GM23338 (cell line): ENCODE results near the gene RTCA. TPM values are rescaled to one million over a fixed set of nuclear protein-coding genes. Genes with fewer than 3 reads are reported as not detected.

Source experiments
- ATAC-seq: fragments of 200-7000 bp; cut with Tn5 transposase; 3 replicates; pipeline ENCODE4 v1.9.1; 2020
- DNase-seq: peaks from one replicate; pipeline ENCODE4 v3.0.0-alpha.2; 2015; ENCODE audit warnings: low spot score
- H2AFZ ChIP-seq: fragments of 200-600 bp; sonication (generic); 2 replicates; pipeline ENCODE4 v1.8.0; 2016; ENCODE audit warnings: antibody characterized with exemption, mild to moderate bottlenecking, moderate library complexity
- H3F3A ChIP-seq: fragments of 200-600 bp; sonication (generic); replicated peaks from 2 replicates; pipeline ENCODE4 v1.8.0; 2017; ENCODE audit warnings: antibody characterized with exemption, mixed run types, low read depth
- H3K27ac ChIP-seq: fragments of 200-600 bp; sonication (generic); 2 replicates; pipeline ENCODE4 v1.6.1; 2016; ENCODE audit warnings: low read depth
- H3K27me3 ChIP-seq: fragments of 200-600 bp; sonication (generic); 2 replicates; pipeline ENCODE4 v1.8.0; 2016; ENCODE audit warnings: mild to moderate bottlenecking, mixed run types, moderate library complexity; ENCODE audit not compliant: insufficient read depth
- H3K36me3 ChIP-seq: fragments of 200-600 bp; sonication (generic); 2 replicates; pipeline ENCODE4 v1.8.0; 2016; ENCODE audit warnings: mild to moderate bottlenecking; ENCODE audit not compliant: insufficient read depth
- H3K4me1 ChIP-seq: fragments of 200-600 bp; sonication (generic); 2 replicates; pipeline ENCODE4 v1.8.0; 2016; ENCODE audit warnings: mild to moderate bottlenecking, moderate library complexity; ENCODE audit not compliant: insufficient read depth
- H3K4me2 ChIP-seq: fragments of 200-600 bp; sonication (generic); 2 replicates; pipeline ENCODE4 v1.7.1; 2017; ENCODE audit warnings: mixed run types
- H3K4me3 ChIP-seq: fragments of 200-600 bp; sonication (generic); 2 replicates; pipeline ENCODE4 v1.6.1; 2016; ENCODE audit warnings: mixed run types
- H3K79me2 ChIP-seq: fragments of 200-600 bp; sonication (generic); replicated peaks from 2 replicates; pipeline ENCODE4 v1.8.0; 2017; ENCODE audit warnings: mild to moderate bottlenecking; ENCODE audit not compliant: insufficient read depth
- H3K9me2 ChIP-seq: fragments of 200-600 bp; sonication (generic); 2 replicates; pipeline ENCODE4 v1.8.0; 2017; ENCODE audit not compliant: insufficient read depth
- H4K20me1 ChIP-seq: fragments of 200-600 bp; sonication (generic); replicated peaks from 2 replicates; pipeline ENCODE4 v1.8.0; 2017; ENCODE audit warnings: mild to moderate bottlenecking; ENCODE audit not compliant: insufficient read depth
- H3K27ac Mint-ChIP-seq: 2 replicates; pipeline ENCODE4 v1.8.0; 2020; ENCODE audit warnings: inconsistent platforms, mild to moderate bottlenecking, moderate library complexity, mixed read lengths
- H3K27me3 Mint-ChIP-seq: 3 replicates; pipeline ENCODE4 v1.8.0; 2022; ENCODE audit warnings: low read depth, mild to moderate bottlenecking, moderate library complexity, mixed read lengths, inconsistent platforms; ENCODE audit not compliant: insufficient read depth, poor library complexity
- H3K36me3 Mint-ChIP-seq: 3 replicates; pipeline ENCODE4 v1.8.0; 2021; ENCODE audit warnings: low read depth, mild to moderate bottlenecking, inconsistent platforms, moderate library complexity, mixed read lengths
- H3K4me1 Mint-ChIP-seq: 3 replicates; pipeline ENCODE4 v1.8.0; 2020; ENCODE audit warnings: mild to moderate bottlenecking, inconsistent platforms, mixed read lengths
- H3K4me3 Mint-ChIP-seq: 3 replicates; pipeline ENCODE4 v1.8.0; 2021; ENCODE audit warnings: moderate library complexity, mild to moderate bottlenecking, inconsistent platforms, mixed read lengths
- H3K9me3 Mint-ChIP-seq: 3 replicates; pipeline ENCODE4 v1.8.0; 2020; ENCODE audit warnings: moderate library complexity, mild to moderate bottlenecking, inconsistent platforms, mixed read lengths
- CREB1 ChIP-seq: fragments of 250-450 bp; sonication (Bioruptor Pico); IDR thresholded peaks from 2 replicates; pipeline ENCODE4 v1.5.0; 2020; ENCODE audit warnings: low read depth, mild to moderate bottlenecking, moderate library complexity
- ETS1 ChIP-seq: IDR thresholded peaks from 2 replicates; pipeline ENCODE4 v1.6.1; 2016; ENCODE audit warnings: antibody characterized with exemption
- EZH2 ChIP-seq: fragments of 200-600 bp; sonication (generic); IDR thresholded peaks from one replicate; pipeline ENCODE4 v1.8.0; 2017; ENCODE audit warnings: antibody characterized with exemption, mild to moderate bottlenecking, low read depth; ENCODE audit not compliant: unreplicated experiment
- EZH2phosphoT487 ChIP-seq: fragments of 200-600 bp; sonication (generic); IDR thresholded peaks from one replicate; pipeline ENCODE4 v1.8.1; 2018; ENCODE audit warnings: antibody characterized with exemption; ENCODE audit not compliant: unreplicated experiment
- JUNB ChIP-seq: IDR thresholded peaks from one replicate; pipeline ENCODE4 v1.6.1; 2016; ENCODE audit warnings: antibody characterized with exemption; ENCODE audit not compliant: unreplicated experiment
- NANOG ChIP-seq: IDR thresholded peaks from 2 replicates; pipeline ENCODE4 v1.6.1; 2016; ENCODE audit warnings: antibody characterized with exemption, borderline replicate concordance
- POLR2AphosphoS5 ChIP-seq: IDR thresholded peaks from 2 replicates; pipeline ENCODE4 v1.6.1; 2016; ENCODE audit warnings: antibody characterized with exemption, low read depth
- STAT1 ChIP-seq: IDR thresholded peaks from one replicate; pipeline ENCODE4 v1.6.1; 2016; ENCODE audit warnings: antibody characterized with exemption; ENCODE audit not compliant: unreplicated experiment
- ZNF114 ChIP-seq: fragments of 250-450 bp; sonication (Bioruptor Pico); IDR thresholded peaks from 2 replicates; pipeline ENCODE4 v1.5.0; 2020; ENCODE audit warnings: mild to moderate bottlenecking, moderate library complexity
- ZNF331 ChIP-seq: fragments of 250-450 bp; sonication (Bioruptor Pico); IDR thresholded peaks from 2 replicates; pipeline ENCODE4 v1.5.0; 2020; ENCODE audit warnings: low read depth, mild to moderate bottlenecking, moderate library complexity
- ZNF462 ChIP-seq: fragments of 250-450 bp; sonication (Bioruptor Pico); IDR thresholded peaks from 2 replicates; pipeline ENCODE4 v1.5.0; 2020; ENCODE audit warnings: mild to moderate bottlenecking, moderate library complexity
- polyA plus RNA-seq: library from polyadenylated mRNA; unstranded; fragments of >200 nt; fragmentation: Nextera tagmentation; extraction: Ambion mirVana; gene quantifications from 2 replicates; pipeline ENCODE4 v1.2.1, GENCODE V29; 2016
- total RNA-seq: library from RNA; depleted of rRNA; stranded (reverse); fragments of >200 nt; shearing (Covaris generic); gene quantifications from 2 replicates; pipeline ENCODE4 v1.2.3, GENCODE V29; 2014
- TF ChIP-seq, protein P1 (sequence below), 2 experiments: fragments of 200-600 bp in 1 of 2; sonication (generic) in 1 of 2; conservative IDR thresholded peaks; 2 replicates each; pipeline versions ENCODE4 v1.5.1 to v1.6.1; 2016 to 2017; ENCODE audit warnings: antibody characterized with exemption in 2 of 2, low read depth in 2 of 2, mild to moderate bottlenecking in 2 of 2, moderate library complexity in 1 of 2
- TF ChIP-seq, protein P2 (sequence below): IDR thresholded peaks from one replicate; pipeline ENCODE4 v1.6.1; 2018; ENCODE audit warnings: antibody characterized with exemption; ENCODE audit not compliant: unreplicated experiment

The RTCA gene
- total and polyA plus RNA-seq, 2 experiments from 2014 or later = 36.6 TPM

GRCh38 chr1:100306735-100307313, 40.8 kb downstream of the RTCA start:
- H3K9me2 ChIP-seq = no peaks in the 10 kb centered on the region
- H3K4me2 ChIP-seq = no peak overlapping the region
- H4K20me1 ChIP-seq = no peaks in the 10 kb centered on the region
- no peak for TF ChIP-seq EZH2
- no peak for TF ChIP-seq ZNF331
- no peak for TF ChIP-seq CREB1 (CRISPR knock-in tag)
- no peak for TF ChIP-seq JUNB
- no peak for TF ChIP-seq POLR2AphosphoS5
- TF ChIP-seq ZNF462 (CRISPR knock-in tag) = no peak
- no peak for TF ChIP-seq ZNF114 (CRISPR knock-in tag)
- TF ChIP-seq EZH2phosphoT487 = no peak
- TF ChIP-seq STAT1 = no peak
- TF ChIP-seq, protein P1, sequence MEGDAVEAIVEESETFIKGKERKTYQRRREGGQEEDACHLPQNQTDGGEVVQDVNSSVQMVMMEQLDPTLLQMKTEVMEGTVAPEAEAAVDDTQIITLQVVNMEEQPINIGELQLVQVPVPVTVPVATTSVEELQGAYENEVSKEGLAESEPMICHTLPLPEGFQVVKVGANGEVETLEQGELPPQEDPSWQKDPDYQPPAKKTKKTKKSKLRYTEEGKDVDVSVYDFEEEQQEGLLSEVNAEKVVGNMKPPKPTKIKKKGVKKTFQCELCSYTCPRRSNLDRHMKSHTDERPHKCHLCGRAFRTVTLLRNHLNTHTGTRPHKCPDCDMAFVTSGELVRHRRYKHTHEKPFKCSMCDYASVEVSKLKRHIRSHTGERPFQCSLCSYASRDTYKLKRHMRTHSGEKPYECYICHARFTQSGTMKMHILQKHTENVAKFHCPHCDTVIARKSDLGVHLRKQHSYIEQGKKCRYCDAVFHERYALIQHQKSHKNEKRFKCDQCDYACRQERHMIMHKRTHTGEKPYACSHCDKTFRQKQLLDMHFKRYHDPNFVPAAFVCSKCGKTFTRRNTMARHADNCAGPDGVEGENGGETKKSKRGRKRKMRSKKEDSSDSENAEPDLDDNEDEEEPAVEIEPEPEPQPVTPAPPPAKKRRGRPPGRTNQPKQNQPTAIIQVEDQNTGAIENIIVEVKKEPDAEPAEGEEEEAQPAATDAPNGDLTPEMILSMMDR (conservative IDR thresholded peaks at IDR 0.05; ENCODE audit: low read depth in 2 of 2) = no peak
- TF ChIP-seq, protein P2, sequence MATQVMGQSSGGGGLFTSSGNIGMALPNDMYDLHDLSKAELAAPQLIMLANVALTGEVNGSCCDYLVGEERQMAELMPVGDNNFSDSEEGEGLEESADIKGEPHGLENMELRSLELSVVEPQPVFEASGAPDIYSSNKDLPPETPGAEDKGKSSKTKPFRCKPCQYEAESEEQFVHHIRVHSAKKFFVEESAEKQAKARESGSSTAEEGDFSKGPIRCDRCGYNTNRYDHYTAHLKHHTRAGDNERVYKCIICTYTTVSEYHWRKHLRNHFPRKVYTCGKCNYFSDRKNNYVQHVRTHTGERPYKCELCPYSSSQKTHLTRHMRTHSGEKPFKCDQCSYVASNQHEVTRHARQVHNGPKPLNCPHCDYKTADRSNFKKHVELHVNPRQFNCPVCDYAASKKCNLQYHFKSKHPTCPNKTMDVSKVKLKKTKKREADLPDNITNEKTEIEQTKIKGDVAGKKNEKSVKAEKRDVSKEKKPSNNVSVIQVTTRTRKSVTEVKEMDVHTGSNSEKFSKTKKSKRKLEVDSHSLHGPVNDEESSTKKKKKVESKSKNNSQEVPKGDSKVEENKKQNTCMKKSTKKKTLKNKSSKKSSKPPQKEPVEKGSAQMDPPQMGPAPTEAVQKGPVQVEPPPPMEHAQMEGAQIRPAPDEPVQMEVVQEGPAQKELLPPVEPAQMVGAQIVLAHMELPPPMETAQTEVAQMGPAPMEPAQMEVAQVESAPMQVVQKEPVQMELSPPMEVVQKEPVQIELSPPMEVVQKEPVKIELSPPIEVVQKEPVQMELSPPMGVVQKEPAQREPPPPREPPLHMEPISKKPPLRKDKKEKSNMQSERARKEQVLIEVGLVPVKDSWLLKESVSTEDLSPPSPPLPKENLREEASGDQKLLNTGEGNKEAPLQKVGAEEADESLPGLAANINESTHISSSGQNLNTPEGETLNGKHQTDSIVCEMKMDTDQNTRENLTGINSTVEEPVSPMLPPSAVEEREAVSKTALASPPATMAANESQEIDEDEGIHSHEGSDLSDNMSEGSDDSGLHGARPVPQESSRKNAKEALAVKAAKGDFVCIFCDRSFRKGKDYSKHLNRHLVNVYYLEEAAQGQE = no peak
- no peak for TF ChIP-seq NANOG
- TF ChIP-seq ETS1 = no peak
- H3K79me2 ChIP-seq = no peaks in the 10 kb centered on the region
- ATAC-seq (no peak), DNase-seq (no peak)
- no peak overlapping the region for H3K27ac Mint-ChIP-seq
- no peak overlapping the region for H3K4me3 Mint-ChIP-seq
- peaks cover 3% of the 10 kb centered on the region; the same call in 2 of the 3 replicates for H3K36me3 Mint-ChIP-seq
- H3K27me3 ChIP-seq = no peaks in the 10 kb centered on the region
- peaks cover 3% of the 10 kb centered on the region; the same call in 1 of the 3 replicates for H3K9me3 Mint-ChIP-seq
- H3K27ac ChIP-seq = no peak overlapping the region
- 0 out of 2 replicates have a peak, but pooled peaks cover 6% of the 10 kb centered on the region for H3K4me1 ChIP-seq
- H3K36me3 ChIP-seq = no peaks in the 10 kb centered on the region
- no peak overlapping the region for H2AFZ ChIP-seq
- H3K27me3 Mint-ChIP-seq = peaks cover 2% of the 10 kb centered on the region
- peaks cover 6% of the 10 kb centered on the region; the same call in 2 of the 3 replicates for H3K4me1 Mint-ChIP-seq
- no peaks in the 10 kb centered on the region for H3F3A ChIP-seq
- no peak overlapping the region for H3K4me3 ChIP-seq
